AG04450 (cell line): ENCODE measurements around the gene SP9. TPM values are rescaled to one million over a fixed set of nuclear protein-coding genes. Genes with fewer than 3 reads are reported as not detected.

Source experiments
- CTCF ChIA-PET: fragments of 300-600, 350-600 bp; formaldehyde crosslinking; extraction: SDS; loops from one replicate; lab custom pipeline; 2022; ENCODE audit warnings: antibody characterized with exemption, inconsistent platforms; lab: Charles Lee
- POLR2A ChIA-PET: fragments of 350-600 bp; formaldehyde crosslinking; extraction: SDS; loops from one replicate; lab custom pipeline; 2021; ENCODE audit warnings: antibody characterized with exemption, inconsistent platforms; lab: Yijun Ruan, JAX
- DNase-seq: peaks from one replicate; pipeline ENCODE4 v3.0.0-alpha.2; 2011; ENCODE audit warnings: low read depth, low spot score
- H3K27ac ChIP-seq: one replicate; pipeline ENCODE4 v1.5.1; 2012; ENCODE audit warnings: low read depth, low read length, control low read depth
- H3K27me3 ChIP-seq: one replicate; pipeline ENCODE4 v1.6.0; 2012; ENCODE audit warnings: low read length; ENCODE audit not compliant: control insufficient read depth, insufficient read depth
- H3K4me3 ChIP-seq: 2 replicates; pipeline ENCODE4 v1.5.1; 2011; ENCODE audit warnings: mild to moderate bottlenecking, low read depth, low read length, control low read depth
- H3K9me3 ChIP-seq: 2 replicates; pipeline ENCODE4 v1.5.1; 2012; ENCODE audit warnings: low read length; ENCODE audit not compliant: control insufficient read depth, insufficient read depth
- polyA plus RNA-seq: library from polyadenylated mRNA; depleted of rRNA; stranded (reverse); fragments of >200 nt; gene quantifications from 2 replicates; pipeline ENCODE4 v1.2.3, GENCODE V29; 2011
- TF ChIP-seq, protein P1 (sequence below): IDR thresholded peaks from 2 replicates; pipeline ENCODE4 v1.5.1; 2011; ENCODE audit warnings: low read depth, low read length, control low read depth, inconsistent platforms

SP9 gene
- polyA plus RNA-seq, 1 experiment = not detected

DNA sequence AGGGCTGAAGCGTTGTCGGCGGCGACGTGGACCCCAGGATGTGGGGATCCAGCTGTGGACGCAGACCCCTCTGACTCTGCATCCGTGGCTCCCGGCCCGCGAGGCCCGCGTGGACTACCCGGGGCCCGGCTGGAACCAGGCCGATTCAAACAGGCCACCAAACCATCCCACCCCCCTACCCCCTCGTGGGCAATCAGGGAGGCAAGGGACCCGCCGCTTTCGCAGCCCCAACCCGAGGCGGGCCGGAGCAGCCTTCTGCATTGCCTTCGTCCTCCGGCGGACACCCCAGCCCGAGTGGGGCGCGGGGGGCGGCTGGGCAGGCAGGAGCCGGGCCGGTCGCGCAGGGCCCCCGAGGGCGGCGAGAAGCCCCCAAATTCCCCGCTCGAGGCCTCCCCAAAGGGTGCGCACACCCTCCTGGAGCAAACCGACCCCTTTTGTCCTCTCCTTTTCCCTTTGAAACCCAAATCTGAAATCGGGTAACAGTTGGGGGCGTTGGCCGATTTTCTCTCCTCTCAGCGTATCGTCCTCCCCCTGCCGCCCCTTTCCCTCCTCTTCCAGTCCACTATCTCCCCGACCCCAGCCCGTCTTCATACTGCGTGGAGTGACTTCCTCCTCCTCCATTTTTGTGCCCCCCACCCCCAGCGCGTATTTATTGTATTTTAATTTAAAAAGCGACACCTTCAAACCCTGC is 7.4 kb downstream of the SP9 start:
- H3K27me3 ChIP-seq = peaks cover 70% of the 10 kb centered on the region

DNA sequence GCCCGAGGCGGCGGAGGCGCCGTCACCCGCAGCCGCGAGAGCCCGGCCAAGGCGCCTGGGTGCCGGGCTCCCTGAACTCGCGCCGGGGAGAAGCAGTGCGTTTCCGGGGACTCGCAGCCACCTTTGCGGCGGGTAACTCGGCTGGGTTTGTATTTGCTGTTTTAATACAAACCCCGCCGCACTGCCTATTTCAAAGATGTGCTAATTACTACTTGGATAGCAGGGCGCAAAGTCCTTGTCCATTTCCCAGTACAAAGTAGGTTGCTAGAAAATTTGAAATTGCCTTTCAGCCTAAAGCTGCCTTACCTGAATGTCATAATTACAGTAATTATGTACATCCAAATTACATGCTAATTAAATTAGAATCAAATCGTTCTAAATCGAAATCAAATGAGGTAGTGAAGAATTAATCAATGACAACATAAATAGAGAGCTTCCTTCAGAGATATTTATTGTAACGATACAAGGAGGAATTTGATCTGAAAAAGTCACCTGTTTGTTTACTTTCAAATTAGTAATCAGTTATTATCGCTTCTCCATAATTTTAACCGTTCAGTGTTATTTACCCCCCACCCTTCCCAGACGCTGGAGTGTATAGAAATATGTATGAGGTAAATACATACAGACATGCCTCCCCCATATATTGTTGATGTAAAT is 8.1 kb downstream of the SP9 start:
- H3K4me3 ChIP-seq = no peak overlapping the region
- DNase-seq = no peak
- peaks cover 64% of the 10 kb centered on the region for H3K27me3 ChIP-seq
- no peak overlapping the region for H3K27ac ChIP-seq
- POLR2A ChIA-PET = no interaction called here
- peaks cover 4% of the 10 kb centered on the region; the same call in 1 of the 2 replicates for H3K9me3 ChIP-seq
- TF ChIP-seq, protein P1, sequence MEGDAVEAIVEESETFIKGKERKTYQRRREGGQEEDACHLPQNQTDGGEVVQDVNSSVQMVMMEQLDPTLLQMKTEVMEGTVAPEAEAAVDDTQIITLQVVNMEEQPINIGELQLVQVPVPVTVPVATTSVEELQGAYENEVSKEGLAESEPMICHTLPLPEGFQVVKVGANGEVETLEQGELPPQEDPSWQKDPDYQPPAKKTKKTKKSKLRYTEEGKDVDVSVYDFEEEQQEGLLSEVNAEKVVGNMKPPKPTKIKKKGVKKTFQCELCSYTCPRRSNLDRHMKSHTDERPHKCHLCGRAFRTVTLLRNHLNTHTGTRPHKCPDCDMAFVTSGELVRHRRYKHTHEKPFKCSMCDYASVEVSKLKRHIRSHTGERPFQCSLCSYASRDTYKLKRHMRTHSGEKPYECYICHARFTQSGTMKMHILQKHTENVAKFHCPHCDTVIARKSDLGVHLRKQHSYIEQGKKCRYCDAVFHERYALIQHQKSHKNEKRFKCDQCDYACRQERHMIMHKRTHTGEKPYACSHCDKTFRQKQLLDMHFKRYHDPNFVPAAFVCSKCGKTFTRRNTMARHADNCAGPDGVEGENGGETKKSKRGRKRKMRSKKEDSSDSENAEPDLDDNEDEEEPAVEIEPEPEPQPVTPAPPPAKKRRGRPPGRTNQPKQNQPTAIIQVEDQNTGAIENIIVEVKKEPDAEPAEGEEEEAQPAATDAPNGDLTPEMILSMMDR = no peak
- CTCF ChIA-PET = interaction anchor here (2.5 kb wide), 1 partner anchor 893 kb away, joined by 7 read pairs; no protein-coding TSS in a partner anchor

More for the DNA sequence above, 7.4 kb downstream of the SP9 start:
- Histone ChIP-seq H3K9me3 (peaks cover 4% of the 10 kb centered on the region; the same call in 1 of the 2 replicates), H3K4me3 (peak overlapping the region; percentile 33; the same call in 1 of the 2 replicates), H3K27ac (no peak overlapping the region)
- ChIA-PET CTCF (interaction anchor here (0.7 to 2.5 kb wide), 40 partner anchors 9 to 1536 kb away, joined by 3 to 19 read pairs (median 4); no protein-coding TSS in a partner anchor), POLR2A (no interaction called here)
- DNase-seq = no peak
- TF ChIP-seq, protein P1 = no peak

- CTCF ChIA-PET = interaction anchor here (2.5 kb wide), 1 partner anchor 894 kb away, joined by 7 read pairs; no protein-coding TSS in a partner anchor
- POLR2A ChIA-PET = no interaction called here
Observed at GRCh38 chr2:174343343-174343622, 8.5 kb downstream of the SP9 start.

GRCh38 chr2:174343623-174344455 is 9.1 kb downstream of the SP9 start:
- CTCF ChIA-PET = interaction anchor here (0.6 to 2.5 kb wide), 8 partner anchors 43 to 1316 kb away, joined by 3 to 10 read pairs (median 4); no protein-coding TSS in a partner anchor
- Histone ChIP-seq H3K9me3 (peaks cover 4% of the 10 kb centered on the region; the same call in 1 of the 2 replicates), H3K27ac (no peak overlapping the region), H3K27me3 (peaks cover 54% of the 10 kb centered on the region), H3K4me3 (no peak overlapping the region)
- no peak for DNase-seq
- TF ChIP-seq, protein P1 = no peak
- POLR2A ChIA-PET = no interaction called here

More at GRCh38 chr2:174343343-174343622, 8.5 kb downstream of the SP9 start:
- H3K4me3 ChIP-seq = no peak overlapping the region
- H3K27ac ChIP-seq = no peak overlapping the region
- DNase-seq = no peak
- TF ChIP-seq, protein P1 = no peak
- H3K27me3 ChIP-seq = peaks cover 59% of the 10 kb centered on the region
- H3K9me3 ChIP-seq = peaks cover 4% of the 10 kb centered on the region; the same call in 1 of the 2 replicates
